CD1c-positive myeloid dendritic cell (primary cell): ENCODE results near the gene MAML2.
"Not testable (repeated sequence)": the region's sequence is repeated elsewhere in the genome, so short reads cannot be mapped to it uniquely, and the experiment has no call there.

ENCODE experiments used
- DNase-seq: peaks from one replicate; pipeline ENCODE4 v3.0.0-alpha.2; 2016; ENCODE audit errors: extremely low spot score

Gene MAML2

DNA sequence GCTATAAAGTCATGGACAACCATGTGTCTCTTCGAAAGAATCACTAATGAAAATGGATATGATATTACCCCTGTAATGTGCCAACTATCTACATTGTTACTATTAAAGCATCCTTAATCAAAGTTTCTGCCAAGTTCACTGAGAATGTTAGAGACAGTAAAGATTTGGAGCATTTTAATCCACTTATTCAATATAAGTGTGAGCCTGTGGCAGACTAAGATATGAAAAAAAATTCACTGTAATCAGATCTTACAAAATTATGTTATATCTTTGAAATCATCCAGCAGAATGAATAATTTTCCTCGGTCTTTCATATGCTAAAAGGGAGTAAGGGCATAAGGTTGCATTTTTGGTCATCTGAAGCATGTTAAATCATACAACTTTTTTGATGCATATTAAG lies 49.9 kb downstream of the MAML2 start:
- no peak for DNase-seq

GRCh38 chr11:96292291-96293010 lies 50.5 kb downstream of the MAML2 start:
- no peak for DNase-seq

- DNase-seq, result no peak
Observed at GRCh38 chr11:96290631-96291030, 52.4 kb downstream of the MAML2 start.

DNA sequence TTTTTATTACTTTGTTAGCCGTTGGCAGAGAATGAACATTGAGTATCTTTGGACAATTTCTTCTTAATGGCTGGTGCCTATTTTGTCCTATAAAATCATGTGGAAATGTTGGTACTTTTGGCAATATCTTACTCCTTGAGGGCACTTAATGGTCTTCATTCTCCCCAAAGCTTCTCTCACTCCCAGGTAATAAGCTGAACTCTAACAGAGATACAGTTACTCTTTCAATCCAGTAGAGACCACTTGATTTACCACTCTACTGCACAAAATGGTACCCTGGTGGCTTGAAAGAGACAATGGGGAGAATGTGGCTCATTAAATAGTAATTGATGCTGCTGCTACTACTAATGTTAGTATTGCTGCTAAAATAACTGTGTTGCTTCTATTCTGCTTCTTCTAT lies 53.0 kb downstream of the MAML2 start:
- DNase-seq, result no peak

DNA sequence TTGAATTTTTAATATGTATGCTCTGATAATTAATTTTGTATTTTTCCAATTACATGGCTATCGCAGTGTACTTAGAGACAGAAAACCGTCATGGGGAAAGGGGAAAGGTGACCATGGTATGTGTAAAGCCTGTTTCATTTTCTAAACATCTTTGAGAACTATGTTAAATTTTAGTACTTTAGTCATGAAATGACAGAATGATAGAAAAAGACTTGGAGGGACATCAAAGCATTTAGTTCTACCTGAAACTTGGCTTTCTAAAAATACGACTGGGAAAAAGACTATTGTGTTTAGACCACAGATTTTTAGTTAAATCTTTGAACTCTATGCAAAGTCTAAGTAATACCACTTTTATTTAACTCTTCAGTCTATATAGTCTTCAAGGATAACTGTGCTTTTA lies 54.1 kb downstream of the MAML2 start:
- no peak for DNase-seq

- DNase-seq, result no peak
Observed at GRCh38 chr11:96287822-96288439, 55.1 kb downstream of the MAML2 start.

DNA sequence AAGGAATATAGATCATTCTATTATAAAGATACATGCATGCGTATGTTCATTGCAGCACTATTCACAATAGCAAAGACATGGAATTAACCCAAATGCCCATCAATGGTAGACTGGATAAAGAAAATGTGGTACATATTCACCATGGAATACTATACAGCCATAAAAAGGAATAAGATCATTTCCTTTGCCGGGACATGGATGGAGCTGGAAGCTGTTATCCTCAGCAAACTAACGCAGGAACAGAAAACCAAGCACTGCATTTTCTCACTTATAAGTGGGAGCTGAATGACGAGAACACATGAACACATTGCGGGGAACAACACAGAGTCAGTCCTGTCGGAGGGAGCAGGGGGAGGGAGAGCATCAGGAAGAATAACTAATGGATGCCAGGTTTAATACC lies 57.0 kb downstream of the MAML2 start:
- DNase-seq, result not testable (repeated sequence)

DNA sequence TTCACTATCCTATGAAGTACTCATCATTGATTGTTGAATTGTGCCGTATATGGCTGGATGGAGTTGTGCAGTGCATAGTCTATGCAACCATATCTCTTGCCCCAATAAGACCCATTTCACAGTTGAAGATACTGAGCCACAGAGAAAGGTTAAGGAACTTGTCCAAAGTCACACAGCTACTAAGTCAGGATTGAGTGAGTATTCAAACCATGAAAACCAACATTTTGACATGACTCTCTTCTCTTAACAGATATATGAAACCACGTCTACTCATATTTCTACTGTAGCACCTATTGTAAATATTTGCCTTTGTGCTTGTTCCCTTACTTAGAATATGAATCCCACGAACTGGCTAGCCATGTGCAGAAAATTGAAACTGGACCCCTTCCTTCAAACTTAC lies 58.1 kb downstream of the MAML2 start:
- DNase-seq, result no peak

- no peak for DNase-seq
Observed at GRCh38 chr11:96284401-96284800, 58.6 kb downstream of the MAML2 start.

GRCh38 chr11:96282625-96283220 lies 60.3 kb downstream of the MAML2 start:
- DNase-seq, result peak; percentile 29

DNA sequence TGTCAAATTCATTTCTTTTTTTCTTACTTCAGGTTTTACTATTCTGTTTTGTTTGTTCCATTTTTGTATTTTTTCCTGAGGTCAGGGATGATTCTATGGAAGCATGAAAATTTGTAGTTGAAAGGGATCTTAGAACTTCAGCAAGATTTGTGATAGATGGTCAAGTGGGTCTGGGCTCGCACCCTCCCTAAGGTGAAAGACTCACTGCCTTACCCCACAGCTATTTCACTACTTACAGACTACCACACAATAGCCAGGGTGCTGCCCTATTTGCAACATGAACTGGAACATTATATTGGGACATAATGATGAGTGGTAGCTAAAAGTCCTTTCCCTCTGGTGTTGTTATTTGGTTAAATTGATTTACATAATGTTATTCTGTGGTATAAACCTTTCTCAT lies 62.6 kb downstream of the MAML2 start:
- DNase-seq, result no peak

DNA sequence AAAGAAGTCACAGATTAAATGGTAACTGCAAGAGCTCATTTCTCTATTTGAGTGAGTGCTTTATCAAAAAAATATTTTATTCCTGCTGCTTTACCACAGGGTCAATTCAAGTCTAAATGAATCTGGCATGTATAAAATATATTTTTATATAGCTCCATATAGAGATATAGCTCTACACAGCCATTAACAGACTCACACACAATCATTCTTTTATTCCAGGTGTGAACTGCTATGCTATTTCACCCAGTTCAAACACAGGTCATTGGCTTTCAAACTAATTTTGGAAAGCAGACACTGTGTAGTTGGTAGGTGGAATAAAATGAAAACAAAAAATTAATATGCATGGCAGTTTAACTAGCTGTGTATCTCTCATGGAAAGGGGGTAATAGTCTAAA lies 63.1 kb downstream of the MAML2 start:
- DNase-seq, result no peak

- no peak for DNase-seq
Observed at GRCh38 chr11:96279018-96279895, 63.7 kb downstream of the MAML2 start.

DNA sequence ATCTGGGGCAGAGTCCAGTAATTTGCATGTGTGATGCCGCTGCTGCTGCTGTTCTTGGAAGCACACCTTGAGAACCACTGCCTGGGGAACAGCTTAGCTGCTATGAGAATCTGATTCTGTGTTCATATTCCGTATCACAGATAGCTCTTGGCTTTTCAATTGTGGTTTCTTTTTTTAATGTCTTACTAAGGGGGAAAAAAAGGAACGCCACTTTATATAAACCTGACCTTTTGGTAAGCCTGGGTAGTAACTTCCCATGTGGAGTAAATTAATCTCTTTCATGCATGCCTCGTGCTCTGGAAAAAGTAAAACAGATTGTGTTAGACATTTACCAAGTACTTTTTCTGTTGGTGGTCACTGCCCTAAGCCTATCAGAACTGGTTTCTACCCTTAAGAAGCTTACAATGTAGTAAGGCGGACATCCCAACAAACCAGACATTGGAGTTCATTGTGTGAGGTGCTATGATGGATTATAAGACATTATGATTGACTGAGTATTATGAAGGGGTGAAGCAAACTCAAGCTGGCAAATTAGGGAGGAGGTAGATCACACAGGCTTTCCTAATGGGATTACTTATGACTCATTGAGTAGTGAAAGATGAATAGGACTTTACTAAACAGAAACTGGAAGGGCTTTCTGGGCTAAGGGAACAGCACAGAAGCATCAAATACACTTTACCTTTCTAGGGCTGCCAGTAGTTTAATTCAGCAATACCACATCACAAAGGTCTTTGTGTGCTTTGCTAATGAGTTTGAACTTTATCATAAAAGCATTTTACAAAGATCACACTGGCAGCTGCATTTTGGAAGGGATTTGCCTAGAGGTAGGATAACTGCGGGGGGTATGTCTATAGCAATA lies 64.7 kb downstream of the MAML2 start:
- DNase-seq, result no peak

DNA sequence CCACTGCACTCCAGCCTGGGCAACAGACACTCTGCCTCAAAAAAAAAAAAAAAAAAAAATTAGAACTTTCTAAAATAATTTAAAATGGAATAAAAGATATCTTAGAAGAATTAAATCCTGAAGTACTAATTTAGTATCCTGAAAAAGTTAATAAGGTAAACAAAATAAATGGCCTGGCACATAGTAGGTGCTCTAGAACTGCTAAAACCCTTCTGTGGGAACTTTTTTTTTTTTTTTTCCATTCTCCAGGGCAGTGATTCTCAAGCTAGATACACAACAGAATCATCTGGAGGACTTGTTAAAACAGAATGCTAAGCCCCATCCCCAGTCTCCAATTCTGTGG lies 65.3 kb downstream of the MAML2 start:
- no peak for DNase-seq

DNA sequence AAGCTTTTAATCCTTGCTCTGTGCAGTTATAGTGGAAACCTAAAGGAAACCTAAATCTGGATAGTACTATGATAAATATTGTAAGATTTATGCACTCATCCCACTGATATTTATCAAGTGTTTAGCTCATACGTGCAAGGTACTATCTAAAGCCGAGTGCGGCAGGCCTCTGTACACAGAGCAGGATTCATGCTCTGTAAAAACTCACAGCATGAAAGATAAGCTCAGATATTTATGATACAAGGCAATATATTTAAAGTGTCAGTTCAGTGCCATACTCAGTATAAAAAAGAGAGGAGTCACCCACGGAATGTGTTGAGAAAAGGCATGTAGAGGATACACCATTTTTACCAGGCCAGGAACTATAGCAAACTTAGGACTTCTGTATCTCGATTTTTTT lies 66.2 kb downstream of the MAML2 start:
- DNase-seq, result no peak

GRCh38 chr11:96275801-96276594 lies 67.0 kb downstream of the MAML2 start:
- DNase-seq, result no peak

- no peak for DNase-seq
Observed at GRCh38 chr11:96273507-96273906, 69.5 kb downstream of the MAML2 start.

DNA sequence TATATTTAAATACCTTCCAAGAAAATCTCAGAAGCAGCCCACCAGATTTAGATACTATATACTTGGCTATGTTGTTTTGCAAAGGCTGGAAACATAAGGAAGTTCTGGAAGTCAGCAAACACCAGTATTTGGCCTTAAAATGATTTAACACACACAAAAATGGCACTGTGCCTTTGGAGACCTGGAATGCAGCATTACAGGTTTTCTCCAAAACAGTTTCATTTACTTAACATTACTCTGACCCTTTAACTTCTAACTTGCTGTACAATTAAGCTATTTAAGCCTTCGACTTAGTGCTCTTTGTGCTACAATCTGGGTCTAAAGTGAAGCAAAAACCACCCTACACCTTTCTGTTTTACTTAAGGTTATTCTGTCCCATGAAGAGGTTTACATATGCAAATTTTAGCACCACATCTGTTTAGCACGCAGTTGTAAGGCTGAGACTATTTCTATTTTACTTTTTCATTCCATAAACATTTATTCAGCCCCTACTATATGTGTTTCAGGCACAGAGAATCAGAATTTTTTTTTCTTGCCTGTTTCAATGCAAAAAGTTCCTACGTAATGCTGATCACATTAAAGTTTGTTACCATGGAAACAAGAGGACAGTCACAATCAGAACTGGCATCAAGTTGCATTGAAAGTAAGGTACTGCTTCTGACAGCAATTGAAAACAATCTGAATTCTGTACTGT lies 70.3 kb downstream of the MAML2 start:
- peak; percentile 23 for DNase-seq

DNA sequence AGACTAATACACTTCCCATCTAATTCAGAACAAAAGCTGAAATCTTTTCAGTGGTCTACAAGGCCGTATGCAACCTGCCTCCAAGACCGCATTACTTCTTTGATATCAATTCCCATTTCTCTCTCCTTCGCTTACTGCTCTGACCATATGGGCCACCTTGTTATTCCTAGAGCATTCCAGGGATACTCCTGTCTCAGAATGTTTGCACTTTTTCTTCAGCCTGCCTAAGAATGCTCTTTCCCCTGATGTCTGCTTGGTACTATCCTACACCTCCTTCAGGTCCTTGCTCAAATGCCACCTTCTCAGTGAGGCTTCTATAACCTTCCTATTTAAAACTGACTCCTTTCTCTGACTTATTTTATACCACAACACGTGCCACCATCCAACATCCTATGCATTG lies 71.2 kb downstream of the MAML2 start:
- DNase-seq, result no peak
